Liver (tissue), 3 donors: ENCODE data around the gene BIN2.

Source experiments
- CTCF ChIP-seq: fragments of 150-350 bp; IDR thresholded peaks from 2 replicates; pipeline ENCODE4 v1.5.1; 2017; ENCODE audit warnings: improper control_type of control experiment, low read depth, low read length; ENCODE audit not compliant: missing input control
- EGR1 ChIP-seq, 2 donors: IDR thresholded peaks; 2 replicates each; pipeline ENCODE4 v1.6.1; 2016 to 2018; ENCODE audit warnings: antibody characterized with exemption in 2 of 2, low read depth in 2 of 2
- HNF4A ChIP-seq, 2 donors: conservative IDR thresholded peaks; 2 replicates each; pipeline ENCODE4 v1.6.1; 2016; ENCODE audit warnings: antibody characterized with exemption in 2 of 2, mild to moderate bottlenecking in 2 of 2
- HNF4G ChIP-seq: IDR thresholded peaks from 2 replicates; pipeline ENCODE4 v1.6.1; 2016; ENCODE audit warnings: antibody characterized with exemption
- JUND ChIP-seq, 2 donors: IDR thresholded peaks; 2 replicates each; pipeline ENCODE4 v1.6.1; 2016; ENCODE audit warnings: antibody characterized with exemption in 2 of 2
- RAD21 ChIP-seq, 2 donors: IDR thresholded peaks; 2 replicates each; pipeline ENCODE4 v1.6.1; 2016; ENCODE audit warnings: antibody characterized with exemption in 2 of 2, mild to moderate bottlenecking in 2 of 2
- RXRA ChIP-seq, 2 donors: IDR thresholded peaks; 2 replicates each; pipeline ENCODE4 v1.6.1; 2017 to 2018; ENCODE audit warnings: antibody characterized with exemption in 2 of 2, mild to moderate bottlenecking in 1 of 2
- SP1 ChIP-seq: IDR thresholded peaks from 2 replicates; pipeline ENCODE4 v1.6.1; 2018; ENCODE audit warnings: antibody characterized with exemption, mild to moderate bottlenecking
- TAF1 ChIP-seq: conservative IDR thresholded peaks from 2 replicates; pipeline ENCODE4 v1.6.1; 2016; ENCODE audit warnings: antibody characterized with exemption, mild to moderate bottlenecking
- YY1 ChIP-seq: IDR thresholded peaks from 2 replicates; pipeline ENCODE4 v1.6.1; 2016; ENCODE audit warnings: antibody characterized with exemption, mild to moderate bottlenecking
- TF ChIP-seq, protein P1 (sequence below): IDR thresholded peaks from 2 replicates; pipeline ENCODE4 v1.6.1; 2016; ENCODE audit warnings: antibody characterized with exemption, mild to moderate bottlenecking
- TF ChIP-seq, protein P2 (sequence below): IDR thresholded peaks from 2 replicates; pipeline ENCODE4 v1.6.1; 2016; ENCODE audit warnings: antibody characterized with exemption
- TF ChIP-seq, protein P3 (sequence below): IDR thresholded peaks from 2 replicates; pipeline ENCODE4 v1.6.1; 2016; ENCODE audit warnings: antibody characterized with exemption
- donor health status: healthy.
- donor health status: healthy.

DNA sequence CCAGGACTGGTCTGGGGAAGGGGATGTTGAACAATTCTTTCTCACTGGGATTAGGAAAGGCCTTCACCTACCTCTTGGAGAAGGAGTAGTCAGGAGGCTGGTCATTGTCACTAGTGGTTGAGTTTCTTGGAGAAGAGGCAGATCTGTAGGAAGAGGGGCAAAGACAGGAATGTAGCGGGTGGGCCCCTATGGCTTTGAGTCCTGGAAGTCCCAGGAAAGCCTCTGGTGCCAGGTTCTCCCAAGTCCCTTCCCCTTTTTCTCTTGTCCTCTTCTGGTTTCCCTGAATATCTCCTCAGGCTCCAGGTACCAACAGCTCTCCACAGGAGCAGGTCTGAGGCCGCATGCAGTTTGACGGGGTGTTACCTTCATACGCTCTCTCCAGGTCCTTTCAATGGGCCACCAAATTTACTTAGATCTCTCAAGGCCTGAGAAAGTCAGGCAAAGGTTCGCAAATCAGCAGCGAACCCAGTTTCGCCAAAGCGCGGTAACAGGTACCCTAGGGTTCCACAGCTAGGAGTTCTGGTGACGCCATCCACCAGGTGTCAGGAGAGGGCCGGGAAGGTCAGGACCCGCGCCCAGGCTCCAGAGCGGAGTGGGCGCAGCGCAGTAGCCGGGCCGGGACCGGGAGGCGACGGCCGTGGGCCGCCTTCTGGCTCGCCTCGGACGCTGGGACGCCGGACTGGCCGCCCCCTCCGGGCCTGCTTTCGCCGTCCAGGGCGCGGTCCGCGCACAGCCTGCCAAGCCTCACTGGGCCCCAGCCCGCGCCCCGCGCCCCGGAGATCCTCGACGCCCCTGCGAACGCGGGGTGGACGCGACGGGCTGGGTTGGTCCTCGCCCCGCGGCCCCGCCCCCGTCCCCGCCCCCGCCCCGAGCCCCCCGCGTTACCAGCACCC is 54.6 kb downstream of the BIN2 start:
- TF ChIP-seq RAD21 (IDR thresholded peaks at IDR 0.05): peak; percentile 70 to 79
- TF ChIP-seq CTCF: peak; percentile 46
- TF ChIP-seq, protein P1, sequence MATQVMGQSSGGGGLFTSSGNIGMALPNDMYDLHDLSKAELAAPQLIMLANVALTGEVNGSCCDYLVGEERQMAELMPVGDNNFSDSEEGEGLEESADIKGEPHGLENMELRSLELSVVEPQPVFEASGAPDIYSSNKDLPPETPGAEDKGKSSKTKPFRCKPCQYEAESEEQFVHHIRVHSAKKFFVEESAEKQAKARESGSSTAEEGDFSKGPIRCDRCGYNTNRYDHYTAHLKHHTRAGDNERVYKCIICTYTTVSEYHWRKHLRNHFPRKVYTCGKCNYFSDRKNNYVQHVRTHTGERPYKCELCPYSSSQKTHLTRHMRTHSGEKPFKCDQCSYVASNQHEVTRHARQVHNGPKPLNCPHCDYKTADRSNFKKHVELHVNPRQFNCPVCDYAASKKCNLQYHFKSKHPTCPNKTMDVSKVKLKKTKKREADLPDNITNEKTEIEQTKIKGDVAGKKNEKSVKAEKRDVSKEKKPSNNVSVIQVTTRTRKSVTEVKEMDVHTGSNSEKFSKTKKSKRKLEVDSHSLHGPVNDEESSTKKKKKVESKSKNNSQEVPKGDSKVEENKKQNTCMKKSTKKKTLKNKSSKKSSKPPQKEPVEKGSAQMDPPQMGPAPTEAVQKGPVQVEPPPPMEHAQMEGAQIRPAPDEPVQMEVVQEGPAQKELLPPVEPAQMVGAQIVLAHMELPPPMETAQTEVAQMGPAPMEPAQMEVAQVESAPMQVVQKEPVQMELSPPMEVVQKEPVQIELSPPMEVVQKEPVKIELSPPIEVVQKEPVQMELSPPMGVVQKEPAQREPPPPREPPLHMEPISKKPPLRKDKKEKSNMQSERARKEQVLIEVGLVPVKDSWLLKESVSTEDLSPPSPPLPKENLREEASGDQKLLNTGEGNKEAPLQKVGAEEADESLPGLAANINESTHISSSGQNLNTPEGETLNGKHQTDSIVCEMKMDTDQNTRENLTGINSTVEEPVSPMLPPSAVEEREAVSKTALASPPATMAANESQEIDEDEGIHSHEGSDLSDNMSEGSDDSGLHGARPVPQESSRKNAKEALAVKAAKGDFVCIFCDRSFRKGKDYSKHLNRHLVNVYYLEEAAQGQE: no peak
- TF ChIP-seq RXRA (IDR thresholded peaks at IDR 0.05): no peak
- no peak for TF ChIP-seq JUND (IDR thresholded peaks at IDR 0.05)
- no peak for TF ChIP-seq SP1
- TF ChIP-seq, protein P2, sequence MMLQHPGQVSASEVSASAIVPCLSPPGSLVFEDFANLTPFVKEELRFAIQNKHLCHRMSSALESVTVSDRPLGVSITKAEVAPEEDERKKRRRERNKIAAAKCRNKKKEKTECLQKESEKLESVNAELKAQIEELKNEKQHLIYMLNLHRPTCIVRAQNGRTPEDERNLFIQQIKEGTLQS: no peak
- no peak for TF ChIP-seq YY1
- TF ChIP-seq HNF4A (conservative IDR thresholded peaks at IDR 0.05): no peak
- no peak for TF ChIP-seq TAF1
- no peak for TF ChIP-seq HNF4G
- TF ChIP-seq, protein P3, sequence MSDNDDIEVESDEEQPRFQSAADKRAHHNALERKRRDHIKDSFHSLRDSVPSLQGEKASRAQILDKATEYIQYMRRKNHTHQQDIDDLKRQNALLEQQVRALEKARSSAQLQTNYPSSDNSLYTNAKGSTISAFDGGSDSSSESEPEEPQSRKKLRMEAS: no peak
- no peak for TF ChIP-seq EGR1 (IDR thresholded peaks at IDR 0.05; ENCODE audit: low read depth in 2 of 2)
